Amniotic stem cell (primary cell): ENCODE results near the gene MTMR1.

Experiments
- DNase-seq: peaks from one replicate; lab custom pipeline; 2025; lab: John Stamatoyannopoulos, UW

The MTMR1 gene

GRCh38 chrX:150696866-150697265, 3.7 kb downstream of the MTMR1 start:
- no peak for DNase-seq

DNA sequence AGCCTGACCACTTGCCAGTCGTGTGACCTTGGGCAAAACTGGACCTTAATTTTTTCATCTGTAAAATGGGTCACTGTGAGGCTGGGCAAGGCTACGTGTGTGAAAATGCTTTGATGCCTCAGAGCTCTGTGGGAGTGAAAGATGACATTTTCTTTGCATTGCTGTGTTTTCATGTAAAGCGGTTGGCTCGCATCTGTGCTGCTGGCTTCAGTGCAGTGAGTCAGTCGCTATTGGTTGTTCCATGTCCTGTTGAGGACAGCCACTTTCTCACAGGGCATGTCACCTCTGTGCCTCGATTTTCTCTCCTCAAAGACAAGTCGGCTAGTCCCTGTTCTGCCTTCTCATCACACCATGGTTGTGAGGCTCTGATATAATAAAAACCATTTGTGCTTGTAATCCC, 4.4 kb downstream of the MTMR1 start:
- no peak for DNase-seq

DNA sequence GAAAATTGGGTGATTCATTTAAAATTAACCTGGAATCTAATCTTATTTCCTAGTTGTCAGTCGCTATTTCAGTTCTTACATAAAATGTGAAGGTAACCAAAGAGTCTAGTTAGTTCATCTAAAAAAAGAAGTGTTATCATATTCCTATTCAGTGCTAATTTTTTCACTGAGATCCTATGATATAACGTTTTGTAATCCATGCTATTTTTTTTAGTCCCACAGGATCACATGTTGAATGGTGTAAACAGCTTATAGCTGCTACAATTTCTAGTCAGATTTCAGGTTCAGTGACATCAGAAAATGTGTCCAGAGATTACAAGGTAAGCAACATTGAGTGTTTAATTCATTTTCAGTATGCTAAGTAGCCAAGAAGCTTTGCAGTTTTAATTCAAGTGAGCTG, 5.8 kb downstream of the MTMR1 start:
- no peak for DNase-seq

GRCh38 chrX:150700107-150700506, 6.9 kb downstream of the MTMR1 start:
- DNase-seq: no peak

DNA sequence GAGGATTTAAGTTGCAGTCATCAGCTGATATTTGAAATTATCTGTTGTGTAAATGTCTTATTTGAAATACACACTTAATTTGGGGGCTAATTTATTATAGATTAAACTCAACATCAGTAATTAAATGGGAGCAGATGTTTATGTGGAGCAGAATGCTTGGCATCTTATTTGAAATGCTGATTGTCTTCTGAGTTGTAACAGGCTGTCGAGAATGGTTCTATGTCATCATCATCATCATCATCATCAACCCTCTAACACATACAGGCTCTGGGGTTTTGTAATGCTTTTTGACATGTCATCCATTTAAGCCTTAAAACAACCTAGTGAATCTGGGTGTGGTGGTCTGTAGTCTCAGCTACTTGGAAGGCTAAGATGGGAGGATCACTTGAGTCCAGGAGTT, 8.2 kb downstream of the MTMR1 start:
- DNase-seq: no peak

DNA sequence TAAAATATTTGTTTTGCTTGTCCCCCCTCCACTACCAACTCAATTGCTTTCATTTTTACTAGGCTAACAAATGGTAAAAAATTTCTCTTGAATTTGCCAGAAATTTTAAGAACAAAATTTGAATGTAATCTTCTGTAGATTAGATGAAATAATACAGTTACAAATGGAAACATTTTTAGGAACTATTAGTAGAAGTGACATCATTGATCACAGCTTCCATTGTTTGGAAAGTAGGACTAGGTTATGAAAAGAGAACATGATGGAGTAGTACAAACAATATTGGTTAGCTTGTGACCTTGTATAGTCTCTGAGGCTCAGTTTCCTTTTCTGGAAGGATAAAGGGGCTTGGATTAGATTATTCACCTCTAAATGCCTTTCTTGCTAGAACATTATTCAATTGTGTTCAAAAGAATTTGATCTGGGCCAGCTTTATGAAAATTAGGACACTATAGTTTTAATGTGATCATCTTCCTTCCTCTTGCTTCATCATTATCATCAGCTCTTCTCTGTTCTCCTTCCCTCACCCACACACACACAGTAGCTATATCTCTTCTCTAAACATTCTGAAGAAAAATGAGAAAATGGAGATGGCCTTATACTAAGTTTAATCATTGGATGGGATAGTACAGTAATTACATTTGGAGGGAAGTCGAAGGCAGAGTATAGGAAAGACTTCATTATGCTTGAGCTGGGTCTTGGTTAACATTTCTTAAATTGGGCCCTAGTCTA, 9.9 kb downstream of the MTMR1 start:
- DNase-seq: no peak

GRCh38 chrX:150703695-150703974, 10.4 kb downstream of the MTMR1 start:
- DNase-seq: no peak

DNA sequence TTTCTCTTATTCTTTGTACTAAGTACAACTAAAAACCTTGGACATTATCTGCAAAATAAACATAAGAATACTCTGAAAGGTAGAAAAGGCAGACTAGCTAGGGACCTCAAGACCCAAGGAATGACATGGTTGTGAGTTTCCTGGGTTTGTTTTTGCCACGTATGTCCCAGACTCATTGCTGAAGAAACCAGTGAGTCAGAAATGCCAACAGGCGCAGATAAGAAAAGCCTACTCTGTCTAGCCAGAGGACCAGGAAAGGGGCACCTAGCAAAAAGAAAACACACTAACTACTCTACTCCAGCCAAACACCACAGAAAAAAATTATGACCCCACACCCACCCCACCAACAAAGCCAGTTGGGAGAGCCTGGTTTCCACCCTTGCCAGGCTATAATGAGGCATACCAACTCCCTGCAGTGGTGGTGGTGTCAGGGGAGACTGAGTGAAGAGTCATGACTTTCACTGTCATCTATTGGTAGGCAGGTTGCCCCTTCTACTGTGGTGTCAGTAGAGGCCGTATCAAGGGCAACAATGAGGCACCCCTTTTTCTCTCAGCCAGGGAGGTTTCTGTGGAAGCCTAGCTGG, 10.9 kb downstream of the MTMR1 start:
- peak; percentile 27 for DNase-seq

GRCh38 chrX:150712619-150713018, 19.4 kb downstream of the MTMR1 start:
- no peak for DNase-seq

DNA sequence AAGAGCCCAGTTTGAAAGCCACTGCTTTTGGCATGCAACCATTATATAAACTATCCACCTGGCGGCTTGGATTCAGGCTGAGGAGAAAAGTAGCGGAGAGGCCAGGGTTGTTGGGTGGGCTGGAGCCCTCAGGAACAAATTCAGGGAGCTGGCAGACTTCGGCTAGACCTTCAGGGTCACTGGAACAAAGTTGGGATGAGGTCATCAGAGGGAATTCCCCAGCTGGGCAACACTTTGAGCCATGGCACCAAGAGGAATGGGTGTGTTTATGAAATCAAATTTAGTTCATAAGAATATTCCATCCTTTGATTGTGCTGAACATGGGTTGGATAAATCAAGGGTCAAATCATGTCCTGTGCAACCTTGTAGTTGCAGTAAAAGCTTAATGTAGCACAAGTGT, 22.0 kb downstream of the MTMR1 start:
- DNase-seq: no peak

- DNase-seq: no peak
Observed at GRCh38 chrX:150719621-150720020, 26.4 kb downstream of the MTMR1 start.

- DNase-seq: no peak
Observed at GRCh38 chrX:150729956-150730355, 36.8 kb downstream of the MTMR1 start.

- peak; percentile 5 for DNase-seq
Observed at GRCh38 chrX:150730719-150731118, 37.5 kb downstream of the MTMR1 start.

DNA sequence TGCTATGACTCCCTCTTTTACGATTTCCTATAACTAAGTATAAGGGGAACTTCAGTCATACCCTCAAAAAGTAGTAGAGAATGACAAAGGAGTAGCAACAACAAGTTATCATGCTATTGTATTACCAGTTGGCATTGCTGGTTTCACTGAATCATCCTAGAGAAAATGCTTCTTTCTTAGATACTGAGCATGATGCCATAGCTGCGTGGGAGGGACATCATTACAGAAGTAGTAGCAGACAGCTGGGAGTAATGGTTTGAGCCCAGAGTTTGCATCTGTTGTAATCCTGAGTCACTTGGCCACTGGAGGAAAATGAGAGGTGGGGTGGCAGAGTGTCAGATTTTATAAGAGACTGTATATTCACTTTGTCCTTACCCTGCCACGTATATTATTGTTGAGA, 38.6 kb downstream of the MTMR1 start:
- peak; percentile 82 for DNase-seq

GRCh38 chrX:150736475-150736874, 43.3 kb downstream of the MTMR1 start:
- DNase-seq: no peak

DNA sequence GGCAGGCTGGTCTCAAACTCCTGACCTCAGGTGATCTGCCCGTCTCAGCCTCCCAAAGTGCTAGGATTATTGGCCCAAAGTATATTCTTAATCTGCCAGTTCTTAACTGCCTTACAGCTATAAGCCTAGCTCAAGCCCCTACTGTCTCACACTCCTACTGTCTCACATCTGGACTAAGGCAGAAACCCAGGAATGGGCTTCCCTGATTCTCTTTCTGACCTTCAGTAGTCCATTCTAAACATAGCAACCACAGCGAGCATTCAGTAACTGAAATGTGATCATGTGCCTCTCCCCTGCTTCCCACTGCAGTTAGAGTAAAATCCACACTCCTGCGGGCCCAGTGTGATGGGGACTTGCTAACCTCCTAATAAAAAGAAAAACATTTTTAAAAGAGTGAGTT, 58.9 kb downstream of the MTMR1 start:
- no peak for DNase-seq

DNA sequence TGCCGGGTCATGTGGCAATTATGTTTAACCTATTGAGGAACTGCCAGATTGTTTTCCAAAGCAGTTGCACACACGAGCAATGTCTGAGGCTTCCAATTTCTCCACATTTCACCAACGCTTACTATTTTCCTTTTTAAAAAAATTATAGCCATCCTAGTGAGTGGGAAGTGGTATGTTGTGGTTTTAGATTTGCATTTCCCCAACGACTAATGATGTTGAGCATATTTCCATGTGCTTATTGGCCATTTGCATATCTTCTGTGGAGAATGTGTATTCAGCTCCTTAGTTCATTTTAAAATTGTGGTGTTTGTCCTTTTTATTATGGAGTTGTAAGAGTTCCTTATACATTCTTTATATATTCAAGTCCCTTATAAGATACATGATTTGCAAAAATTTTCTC, 60.2 kb downstream of the MTMR1 start:
- DNase-seq: no peak

- no peak for DNase-seq
Observed at GRCh38 chrX:150753968-150754367, 60.8 kb downstream of the MTMR1 start.

DNA sequence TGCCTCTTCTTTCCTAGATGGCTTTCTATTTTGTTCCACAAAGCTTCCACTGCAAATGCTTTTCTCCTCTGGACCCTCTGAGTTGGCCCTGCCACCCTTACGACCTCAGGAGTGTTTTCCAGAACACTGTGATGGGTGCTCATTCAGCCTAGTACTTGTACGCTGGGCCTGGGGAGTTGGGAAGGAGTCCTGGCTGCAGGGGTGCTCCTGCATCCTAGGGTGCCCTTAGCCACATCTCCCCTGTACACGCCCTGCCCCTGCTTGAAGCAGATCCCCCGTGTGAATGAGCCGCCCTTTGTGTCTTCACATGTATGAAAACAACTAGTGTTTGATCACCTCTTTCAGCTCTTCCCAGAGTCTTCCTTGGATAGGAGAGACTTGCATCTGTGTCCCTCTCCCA, 64.2 kb downstream of the MTMR1 start:
- no peak for DNase-seq

DNA sequence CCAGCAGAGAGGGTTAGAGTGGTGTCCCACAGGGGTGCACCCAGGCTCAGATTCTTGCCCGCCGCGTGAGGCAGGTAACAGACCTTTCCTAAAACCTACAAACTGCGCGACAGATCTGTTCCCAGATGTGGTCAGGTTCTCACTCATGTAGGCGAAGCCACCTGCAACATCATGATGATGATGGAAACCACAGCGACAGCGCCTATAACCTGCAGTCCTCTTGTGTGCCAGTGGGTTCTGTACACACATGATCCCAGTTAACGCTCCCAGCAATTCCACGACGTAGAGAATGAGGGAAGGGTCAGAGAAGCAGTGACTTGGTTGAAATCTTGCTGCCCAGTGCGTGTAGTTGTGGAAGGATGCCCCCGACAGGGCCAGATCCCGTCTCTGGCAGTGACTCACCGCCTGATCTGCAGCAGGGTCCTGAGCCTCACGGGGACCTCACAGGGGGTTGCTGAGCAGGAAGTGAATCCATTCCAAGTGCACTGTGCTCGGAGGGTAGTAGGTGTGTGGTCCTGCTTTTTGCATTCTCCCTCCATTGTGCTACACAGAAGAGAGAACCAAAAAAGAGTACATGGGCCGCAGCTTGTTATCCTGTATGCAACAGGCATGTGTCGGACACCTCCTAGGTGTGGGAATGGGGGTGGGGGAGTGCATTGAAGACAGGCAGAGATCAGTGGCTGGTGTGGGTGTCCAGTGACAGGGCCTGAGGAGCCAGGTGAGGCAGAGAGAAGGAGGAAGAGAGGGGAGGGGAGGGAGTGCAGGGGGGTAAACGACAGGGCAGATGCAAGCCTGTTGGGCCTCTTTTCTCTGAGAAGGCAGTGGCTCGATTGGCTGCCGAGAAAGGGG, 66.6 kb downstream of the MTMR1 start:
- no peak for DNase-seq

GRCh38 chrX:150761176-150761818, 68.1 kb downstream of the MTMR1 start:
- DNase-seq: no peak

- no peak for DNase-seq
Observed at GRCh38 chrX:150761819-150762216, 68.6 kb downstream of the MTMR1 start.
